Right atrium auricular region (tissue), 2 donors: Measurements from ENCODE around the gene TBC1D21. TPM values are rescaled to one million over a fixed set of nuclear protein-coding genes. Genes with fewer than 3 reads are reported as not detected.
A peak's percentile ranks its signal among the peaks of the same experiment; 100 is the strongest.

Experiments used
- DNase-seq: peaks from one replicate; pipeline ENCODE4 v3.0.0-alpha.2; 2019; ENCODE audit warnings: low spot score
- H3K27ac ChIP-seq, 2 donors: fragments of 200-600 bp; sonication (generic); 1 replicate in 1 of 2; 2 replicates in 1 of 2; pipeline ENCODE4 v1.5.1; 2016 to 2019
- H3K27me3 ChIP-seq, 2 donors: fragments of 200-600 bp; sonication (generic); one replicate each; pipeline versions ENCODE4 v1.5.1 to v1.6.0; 2017 to 2019
- H3K36me3 ChIP-seq: fragments of 200-600 bp; sonication (generic); one replicate; pipeline ENCODE4 v1.5.1; 2016
- H3K4me1 ChIP-seq, 2 donors: fragments of 200-600 bp; sonication (generic); one replicate each; pipeline versions ENCODE4 v1.5.1 to v1.6.0; 2017 to 2019
- H3K4me3 ChIP-seq, 2 donors: fragments of 200-600 bp; sonication (generic); 1 replicate in 1 of 2; 2 replicates in 1 of 2; pipeline ENCODE4 v1.5.1; 2017 to 2019; ENCODE audit warnings: mild to moderate bottlenecking in 1 of 2, moderate library complexity in 1 of 2
- H3K9me3 ChIP-seq, 2 donors: fragments of 200-600 bp; sonication (generic); one replicate each; pipeline ENCODE4 v1.5.1; 2019
- CTCF ChIP-seq, 2 donors: fragments of 200-600 bp; sonication (generic); IDR thresholded peaks; one replicate each; pipeline ENCODE4 v1.5.1; 2019; ENCODE audit warnings: antibody characterized with exemption in 2 of 2
- total RNA-seq, 2 donors: library from RNA; depleted of rRNA; stranded (reverse); fragments of >200 nt; gene quantifications; one replicate each; pipeline ENCODE4 v1.1.0, GENCODE V29; 2016

TBC1D21 gene
- not detected for total RNA-seq

- Histone ChIP-seq H3K9me3 (no peaks in the 10 kb centered on the region), H3K27me3 (no peaks in the 10 kb centered on the region), H3K4me3 (no peak within 1 kb of the TSS), H3K27ac (no peak within 1 kb of the TSS), H3K36me3 (no peaks in the 10 kb centered on the region), H3K4me1 (peaks cover 0 to 17% of the 10 kb centered on the region in 2 donors)
- TF ChIP-seq CTCF (IDR thresholded peaks at IDR 0.05) = no peak
- DNase-seq = no peak
Measured at GRCh38 chr15:73873456-73873855, at the start of gene TBC1D21. Gene TBC1D21 (plus strand): TSS chr15:73873564. CDS start chr15:73873710, 146 bp downstream.

GRCh38 chr15:73826711-73827251 lies 46.6 kb upstream of the TBC1D21 start:
- Histone ChIP-seq H3K4me1 (no peaks in the 10 kb centered on the region), H3K9me3 (no peaks in the 10 kb centered on the region), H3K36me3 (no peaks in the 10 kb centered on the region), H3K27me3 (no peaks in the 10 kb centered on the region), H3K4me3 (no peak overlapping the region), H3K27ac (no peak overlapping the region)
- no peak for TF ChIP-seq CTCF (IDR thresholded peaks at IDR 0.05)
- no peak for DNase-seq

- H3K27ac ChIP-seq = no peak overlapping the region
- no peak overlapping the region for H3K4me3 ChIP-seq
- H3K36me3 ChIP-seq = no peaks in the 10 kb centered on the region
- no peaks in the 10 kb centered on the region for H3K27me3 ChIP-seq
- no peaks in the 10 kb centered on the region for H3K9me3 ChIP-seq
- no peak for DNase-seq
- no peaks in the 10 kb centered on the region for H3K4me1 ChIP-seq
- TF ChIP-seq CTCF (IDR thresholded peaks at IDR 0.05) = no peak
Measured at GRCh38 chr15:73829523-73829922, 43.8 kb upstream of the TBC1D21 start.

GRCh38 chr15:73832657-73833056 lies 40.7 kb upstream of the TBC1D21 start:
- TF ChIP-seq CTCF (IDR thresholded peaks at IDR 0.05) = no peak
- H3K4me1 ChIP-seq = no peaks in the 10 kb centered on the region
- H3K27me3 ChIP-seq = no peaks in the 10 kb centered on the region
- H3K4me3 ChIP-seq = no peak overlapping the region
- H3K27ac ChIP-seq = no peak overlapping the region
- DNase-seq = no peak
- no peaks in the 10 kb centered on the region for H3K36me3 ChIP-seq
- H3K9me3 ChIP-seq = no peaks in the 10 kb centered on the region

- DNase-seq = no peak
- TF ChIP-seq CTCF (IDR thresholded peaks at IDR 0.05) = no peak
- no peak overlapping the region for H3K4me3 ChIP-seq
Measured at GRCh38 chr15:73836845-73837244, 36.5 kb upstream of the TBC1D21 start.

GRCh38 chr15:73838831-73839426 lies 34.4 kb upstream of the TBC1D21 start:
- H3K4me3 ChIP-seq = no peak overlapping the region
- H3K36me3 ChIP-seq = no peaks in the 10 kb centered on the region
- TF ChIP-seq CTCF (IDR thresholded peaks at IDR 0.05) = no peak
- peak overlapping the region; percentile 70 to 76 for H3K27ac ChIP-seq
- DNase-seq = peak; percentile 64
- peaks cover 0 to 15% of the 10 kb centered on the region in 2 donors for H3K4me1 ChIP-seq
- H3K9me3 ChIP-seq = no peaks in the 10 kb centered on the region
- H3K27me3 ChIP-seq = no peaks in the 10 kb centered on the region

More at GRCh38 chr15:73836845-73837244, 36.5 kb upstream of the TBC1D21 start:
- Histone ChIP-seq H3K27me3 (no peaks in the 10 kb centered on the region), H3K27ac (no peak overlapping the region), H3K4me1 (peaks cover 0 to 15% of the 10 kb centered on the region in 2 donors), H3K36me3 (no peaks in the 10 kb centered on the region), H3K9me3 (no peaks in the 10 kb centered on the region)
